ENCODE data around the gene NPHS2. TPM values are rescaled to one million over a fixed set of nuclear protein-coding genes. Genes with fewer than 3 reads are reported as not detected.

Gene NPHS2
- not detected for polyA plus RNA-seq (2013, experiment 1 of 2; ENCODE audit: insufficient read length)
- not detected for polyA plus RNA-seq (2013, experiment 2 of 2; ENCODE audit: insufficient read length)

GRCh38 chr1:179575497-179576314 lies at the start of gene NPHS2:
Gene NPHS2 (minus strand): TSS chr1:179575948. CDS start chr1:179575864, 84 bp downstream.
- no peak for DNase-seq

GRCh38 chr1:179612361-179612760 lies 36.6 kb upstream of the NPHS2 start:
- DNase-seq: no peak

DNA sequence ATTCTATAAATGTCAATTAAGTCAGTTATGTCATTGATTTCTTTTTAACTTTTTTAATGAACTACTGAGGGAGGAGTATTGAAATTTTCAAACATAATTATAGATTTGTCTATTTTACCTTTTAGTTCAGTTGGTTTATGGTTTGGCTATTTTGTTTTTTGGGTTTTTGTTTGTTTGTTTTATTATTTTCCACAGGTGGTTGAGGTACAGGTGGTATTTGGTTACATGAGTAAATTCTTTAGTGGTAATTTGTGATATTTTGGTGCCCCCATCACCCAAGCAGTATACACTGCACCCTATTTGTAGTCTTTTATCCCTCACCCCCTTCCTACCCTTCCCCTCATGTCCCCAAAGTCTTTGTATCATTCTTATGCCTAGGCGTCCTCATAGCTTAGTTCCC lies 25.3 kb upstream of the NPHS2 start:
- no peak for DNase-seq

DNA sequence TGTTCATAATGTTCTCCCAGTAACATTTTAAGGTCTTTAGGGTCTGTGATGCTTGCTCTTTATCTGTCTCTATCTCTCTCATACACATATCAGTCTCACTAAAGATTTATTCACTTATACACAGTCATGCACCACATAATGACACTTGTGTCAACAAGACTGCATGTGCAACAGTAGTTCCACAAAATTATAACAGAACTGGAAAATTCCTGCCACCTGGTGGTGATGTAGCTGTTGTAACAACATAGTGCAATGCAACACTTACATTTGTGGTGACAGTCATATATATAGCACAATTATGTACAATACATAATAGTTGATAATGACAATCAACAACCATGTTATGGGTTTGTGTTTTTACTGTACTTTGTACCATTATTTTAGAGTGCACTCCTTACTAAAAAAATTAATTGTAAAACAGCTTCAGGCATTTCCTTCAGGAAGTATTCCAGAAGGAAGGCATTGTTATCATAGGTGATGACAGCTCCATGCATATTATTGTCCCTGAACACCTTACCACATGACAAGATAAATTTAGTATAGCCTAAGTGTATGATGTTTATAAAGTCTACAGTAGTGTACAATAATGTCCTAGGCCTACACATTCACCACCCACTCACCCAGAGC lies 24.0 kb upstream of the NPHS2 start:
- DNase-seq: peak; percentile 14

- no peak for DNase-seq
Observed at GRCh38 chr1:179598631-179599030, 22.9 kb upstream of the NPHS2 start.

- DNase-seq: no peak
Observed at GRCh38 chr1:179591592-179592580, 16.1 kb upstream of the NPHS2 start, which contains the start of gene TDRD5. Gene TDRD5 (plus strand): TSS chr1:179591832. CDS start chr1:179592616, 784 bp downstream.

- DNase-seq: no peak
Observed at GRCh38 chr1:179591253-179591591, 15.5 kb upstream of the NPHS2 start.

DNA sequence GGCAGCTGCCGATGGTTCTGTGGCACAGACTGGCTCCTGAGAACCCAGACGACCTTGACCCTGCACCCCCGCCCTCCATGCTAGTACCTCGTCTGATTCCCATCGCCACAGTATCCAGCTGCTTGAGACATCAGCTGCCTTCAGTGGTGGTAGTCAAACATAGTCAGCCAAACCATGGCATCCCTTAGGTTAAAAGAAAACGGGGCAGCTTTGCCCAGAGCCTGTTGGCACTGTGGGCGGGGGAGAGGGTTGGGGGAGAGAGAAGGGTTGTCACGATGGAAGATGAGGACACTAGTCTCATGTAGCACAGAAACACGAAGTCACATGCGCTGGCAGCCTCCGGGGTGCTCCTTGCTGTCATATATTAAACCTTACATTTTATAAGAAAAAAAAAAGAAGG lies 14.9 kb upstream of the NPHS2 start:
- DNase-seq: no peak

GRCh38 chr1:179589509-179589908 lies 13.8 kb upstream of the NPHS2 start:
- no peak for DNase-seq

DNA sequence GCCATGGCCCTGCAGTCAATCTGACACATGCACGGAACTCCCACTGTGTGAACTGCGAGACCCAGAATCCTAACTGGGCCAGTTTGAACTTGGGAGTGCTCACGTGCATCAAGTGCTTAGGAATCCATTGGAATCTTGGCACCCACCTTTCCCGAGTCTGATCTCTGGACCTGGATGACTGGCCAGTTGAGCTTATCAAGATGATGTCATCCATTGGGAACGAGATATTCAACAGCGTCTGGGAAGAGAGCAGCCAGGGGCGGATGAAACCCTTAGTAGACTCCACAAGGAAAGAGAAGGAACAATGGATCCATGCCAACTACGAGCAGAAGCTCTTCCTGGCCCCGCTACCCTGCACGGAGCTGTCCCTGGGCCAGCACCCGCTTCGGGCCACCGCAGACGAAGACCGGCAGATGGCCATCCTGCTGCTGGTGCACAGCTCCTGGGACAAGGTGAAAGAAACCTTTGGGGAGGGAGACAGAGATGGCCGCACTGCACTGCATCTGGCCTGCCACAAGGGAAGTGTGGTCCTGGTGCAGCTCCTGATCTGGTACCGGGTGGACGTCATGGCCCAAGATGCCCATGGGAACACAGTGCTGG lies 12.8 kb upstream of the NPHS2 start:
- no peak for DNase-seq

DNA sequence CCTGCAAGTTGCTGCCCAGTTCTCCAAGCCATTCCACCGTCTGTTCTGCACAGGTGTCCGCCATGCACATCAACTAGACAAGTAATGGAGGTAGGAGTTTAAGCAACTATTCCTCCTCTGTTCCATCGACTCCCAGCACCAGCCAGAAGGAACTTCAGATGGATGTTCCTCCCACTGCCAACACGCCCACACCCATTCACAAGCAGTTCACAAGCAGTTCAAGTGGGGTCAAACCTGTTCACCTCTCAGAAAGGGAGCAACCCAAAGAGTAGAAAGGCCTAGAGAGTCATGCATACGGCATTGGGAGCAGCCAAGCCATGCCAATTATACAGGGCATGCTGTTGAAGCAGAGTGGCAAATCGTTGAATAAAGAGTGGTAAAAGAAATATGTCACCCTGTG lies 11.6 kb upstream of the NPHS2 start:
- DNase-seq: no peak

DNA sequence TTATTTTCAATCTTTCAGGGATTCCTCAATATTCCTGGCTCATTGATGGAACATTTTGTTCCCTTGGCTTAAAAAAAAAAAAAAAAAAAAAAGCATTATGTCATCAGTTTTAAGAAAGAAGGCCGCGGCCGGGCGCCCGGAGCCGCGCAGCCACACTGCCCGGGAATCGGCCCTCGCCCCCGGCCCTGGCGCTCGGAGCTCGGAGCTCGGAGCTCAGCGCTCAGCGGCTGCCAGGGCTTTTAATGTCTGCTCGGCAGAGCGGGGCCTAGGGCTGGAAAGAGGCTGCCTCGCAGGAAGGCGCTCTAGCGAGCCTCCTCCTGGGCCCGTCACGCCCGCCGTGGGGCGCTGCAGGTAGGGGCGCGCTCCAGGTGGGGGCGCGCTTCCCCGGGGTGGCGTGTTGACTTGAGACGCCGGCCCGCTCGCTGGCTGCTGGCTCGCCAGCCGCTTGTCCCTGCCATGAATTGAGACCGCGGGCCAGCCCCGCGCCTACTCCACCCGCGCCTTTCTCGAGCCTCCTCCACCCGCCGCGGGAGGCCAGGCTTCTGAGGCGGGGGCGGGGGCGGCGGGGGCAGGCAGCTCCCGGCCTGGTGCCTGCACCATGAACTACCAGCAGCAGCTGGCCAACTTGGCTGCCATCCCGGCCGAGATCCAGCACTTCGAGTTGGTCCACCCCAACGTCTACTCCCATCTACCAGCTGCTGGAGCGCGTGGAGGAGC lies 10.5 kb upstream of the NPHS2 start:
- peak; percentile 31 for DNase-seq

GRCh38 chr1:179583771-179584320 lies 8.1 kb upstream of the NPHS2 start:
- no peak for DNase-seq

DNA sequence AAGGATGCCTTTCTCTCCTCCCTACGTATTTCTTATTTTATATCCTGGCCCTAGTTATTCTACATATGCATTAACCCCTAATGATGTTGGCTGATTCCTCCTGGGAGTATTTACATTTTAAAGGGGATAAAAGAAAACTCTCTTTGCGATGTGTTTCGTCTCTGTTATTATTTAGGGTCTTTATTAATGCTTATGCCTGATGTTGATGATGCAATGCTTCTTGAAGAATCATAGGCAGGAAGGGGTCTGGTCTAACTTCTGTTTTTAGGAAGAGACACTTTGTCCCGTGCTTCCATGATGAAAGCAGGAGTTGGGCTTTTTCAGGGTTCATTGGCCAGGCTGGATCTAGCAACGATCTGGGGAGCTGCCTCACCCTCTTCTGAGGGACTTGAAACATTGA lies 761 bp upstream of the NPHS2 start:
- DNase-seq: no peak

DNA sequence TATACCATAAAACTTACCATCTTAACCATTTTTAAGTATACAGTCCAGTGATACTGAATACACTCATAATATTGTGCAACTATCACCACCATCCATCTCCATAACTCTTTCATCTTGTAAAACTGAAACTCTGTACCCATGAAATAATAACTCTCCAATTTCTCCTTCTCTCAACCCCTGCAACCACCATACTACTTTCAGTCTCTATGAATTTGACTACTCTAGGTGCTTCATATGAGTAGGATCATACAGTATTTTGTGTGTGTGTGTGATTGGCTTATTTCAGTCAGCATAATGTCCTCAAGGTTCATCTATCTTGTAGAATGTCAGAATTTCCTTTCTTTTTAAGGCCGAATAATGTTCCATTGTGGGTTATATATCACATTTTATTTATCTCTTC lies 17.7 kb downstream of the NPHS2 start:
- DNase-seq: no peak

GRCh38 chr1:179554427-179554826 lies 21.3 kb downstream of the NPHS2 start:
- no peak for DNase-seq

- DNase-seq: peak; percentile 82
Observed at GRCh38 chr1:179550746-179551682, 24.7 kb downstream of the NPHS2 start.

- DNase-seq: no peak
Observed at GRCh38 chr1:179549368-179549700, 26.4 kb downstream of the NPHS2 start.

DNA sequence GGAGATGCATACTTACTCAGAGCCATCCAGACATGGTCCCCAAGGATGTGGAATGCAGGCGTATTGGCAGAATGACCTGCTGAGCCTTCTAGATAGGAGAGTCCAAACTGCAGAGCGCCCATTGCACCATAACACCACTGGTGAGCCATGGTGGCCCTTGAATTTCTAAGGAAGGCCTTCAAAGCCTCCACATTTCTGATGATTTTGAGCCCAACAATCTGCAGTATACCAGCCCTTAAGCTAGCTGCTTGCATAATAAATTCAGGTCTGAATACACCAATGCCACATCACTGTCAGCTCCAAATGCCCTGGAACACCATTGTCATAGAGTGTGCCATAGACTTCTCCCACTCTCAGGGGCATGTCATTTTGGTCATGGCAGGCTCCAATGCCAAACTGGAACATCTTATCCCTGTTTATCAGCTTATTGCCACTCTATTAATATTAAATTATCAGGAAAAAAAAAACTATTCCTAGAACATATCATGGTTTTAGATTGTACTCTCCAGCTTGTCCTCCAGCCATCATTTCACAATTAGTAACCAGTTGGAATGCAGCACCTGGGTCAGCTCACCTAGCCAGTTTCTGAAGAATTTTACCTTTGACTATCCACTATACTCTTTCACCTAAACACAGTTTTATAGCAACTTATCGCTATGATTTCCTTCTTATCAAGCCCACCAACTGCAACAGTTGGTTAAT lies 26.9 kb downstream of the NPHS2 start:
- no peak for DNase-seq
